Right ventricle myocardium superior (tissue), 1 donor: ENCODE measurements around the gene CMA1. TPM values are rescaled to one million over a fixed set of nuclear protein-coding genes. Genes with fewer than 3 reads are reported as not detected.
"Not testable (repeated sequence)": the region's sequence is repeated elsewhere in the genome, so short reads cannot be mapped to it uniquely, and the experiment has no call there.

Experiments used
- ATAC-seq: fragments of 200-7000 bp; cut with Tn5 transposase; one replicate; pipeline ENCODE4 v1.9.1; 2020; ENCODE audit warnings: mild to moderate bottlenecking; ENCODE audit not compliant: poor library complexity
- DNase-seq: peaks from one replicate; pipeline ENCODE4 v3.0.0-alpha.2; 2020
- intact Hi-C: fragments of 100-400 bp; cut with DNase I; formaldehyde crosslinking; loops from one replicate; pipeline ENCODE4 v1.11.2; 2022
- total RNA-seq: library from RNA; stranded (reverse); fragmentation: NEBNext Ultra II Directional; extraction: Animal tissue kit (Norgen Biotek cat#: 25700); gene quantifications from one replicate; pipeline ENCODE4 v1.2.1, GENCODE V29; 2021
- donor health status: DM: no; HTN: yes; CAD: no; lungs with severe emphysema.

The CMA1 gene
- total RNA-seq, 1 donor from 2014 or later: 1.9 TPM

DNA sequence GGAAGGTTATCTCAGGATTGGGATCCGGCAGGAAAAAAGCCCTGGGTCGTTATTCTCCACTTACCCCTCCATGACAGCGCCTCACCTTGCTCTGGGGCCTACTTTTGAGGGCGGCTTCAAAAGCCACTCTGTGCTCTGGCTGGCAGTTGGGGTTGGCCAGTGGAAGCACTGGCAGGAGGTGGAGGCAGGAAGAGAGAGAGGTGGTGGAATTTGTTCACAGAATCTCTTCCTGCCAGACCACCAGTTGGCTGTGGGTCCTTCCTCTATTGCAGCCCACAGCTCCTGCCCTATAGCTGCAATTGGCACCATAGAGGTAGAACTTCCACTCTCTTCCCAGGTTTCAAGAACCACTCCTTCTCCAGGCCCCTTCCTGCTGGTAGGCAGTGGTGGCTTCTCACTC, 32.8 kb downstream of the CMA1 start:
- intact Hi-C loops: no loop called here
- DNase-seq (no peak), ATAC-seq (no peak)

DNA sequence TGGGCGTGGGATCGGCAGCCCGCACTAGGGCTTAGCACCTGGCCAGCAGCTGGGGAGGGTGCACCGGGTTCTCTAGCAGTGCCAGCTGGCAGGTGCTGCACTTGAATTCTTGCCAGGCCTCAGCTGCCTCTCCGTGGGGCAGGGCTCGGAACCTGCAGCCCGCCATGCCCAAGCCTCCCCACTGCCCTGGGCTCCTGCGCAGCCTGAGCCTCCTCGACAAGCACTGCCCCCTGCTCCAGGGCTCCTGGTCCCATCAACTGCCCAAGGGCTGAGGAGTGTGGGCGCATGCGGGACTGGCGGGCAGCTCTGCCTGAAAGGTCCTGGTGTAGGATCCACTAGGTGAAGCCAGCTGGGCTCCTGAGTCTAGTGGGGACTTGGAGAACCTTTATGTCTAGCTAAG, 34.9 kb downstream of the CMA1 start:
- intact Hi-C loops: no loop called here
- DNase-seq (no peak), ATAC-seq (no peak)

DNA sequence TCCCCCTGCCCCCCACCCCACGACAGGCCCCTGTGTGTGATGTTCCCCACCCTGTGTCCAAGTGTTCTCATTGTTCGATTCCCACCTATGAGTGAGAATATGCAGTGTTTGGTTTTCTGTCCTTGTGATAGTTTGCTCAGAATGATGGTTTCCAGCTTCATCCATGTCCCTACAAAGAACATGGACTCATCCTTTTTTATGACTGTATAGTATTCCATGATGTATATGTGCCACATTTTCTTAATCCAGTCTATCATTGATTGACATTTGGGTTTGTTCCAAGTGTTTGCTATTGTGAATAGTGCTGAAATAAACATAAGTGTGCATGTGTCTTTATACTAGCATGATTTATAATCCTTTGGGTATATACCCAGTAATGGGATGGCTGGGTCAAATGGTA, 37.6 kb downstream of the CMA1 start:
- DNase-seq, intact Hi-C loops, ATAC-seq: not testable (repeated sequence)

DNA sequence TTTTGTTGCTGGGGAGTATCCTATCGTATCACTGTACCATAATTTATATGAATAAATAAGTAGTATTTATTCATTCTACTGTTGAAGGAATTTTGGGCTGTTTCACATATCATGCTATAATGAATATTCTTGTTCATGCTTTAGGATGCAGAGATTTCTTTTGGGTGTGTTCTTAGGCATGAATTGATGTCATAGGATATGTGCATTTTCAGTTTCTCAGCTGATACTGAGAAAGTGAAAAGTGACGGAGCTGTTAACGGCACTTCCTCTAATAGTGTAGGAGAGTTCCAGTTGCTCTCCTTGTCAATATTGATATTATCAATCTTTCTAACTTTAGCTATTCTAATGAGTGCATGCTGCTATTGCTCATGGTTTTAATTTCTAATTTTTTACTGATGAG, 42.3 kb downstream of the CMA1 start:
- DNase-seq: no peak
- intact Hi-C loops: no loop called here
- no peak for ATAC-seq

DNA sequence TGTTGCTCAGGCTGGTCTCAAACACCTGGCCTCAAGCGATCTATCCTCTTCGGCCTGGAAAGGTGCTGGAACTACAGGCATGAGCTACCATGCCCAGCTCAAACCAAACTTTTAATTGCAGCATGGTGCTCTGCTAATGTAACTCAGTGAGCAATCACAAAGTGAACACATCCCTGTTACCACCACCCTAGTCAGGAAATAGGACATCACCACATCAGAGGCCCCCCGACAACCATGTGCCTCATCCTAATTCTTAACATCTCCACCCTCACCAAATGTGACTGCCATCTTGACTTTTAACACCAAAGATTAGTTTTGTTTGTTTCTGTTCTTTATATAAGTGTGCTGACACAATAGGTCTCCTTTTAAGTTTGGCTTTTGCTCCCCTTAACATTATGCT, 42.7 kb downstream of the CMA1 start:
- ATAC-seq (no peak), DNase-seq (no peak)
- intact Hi-C loops: no loop called here

DNA sequence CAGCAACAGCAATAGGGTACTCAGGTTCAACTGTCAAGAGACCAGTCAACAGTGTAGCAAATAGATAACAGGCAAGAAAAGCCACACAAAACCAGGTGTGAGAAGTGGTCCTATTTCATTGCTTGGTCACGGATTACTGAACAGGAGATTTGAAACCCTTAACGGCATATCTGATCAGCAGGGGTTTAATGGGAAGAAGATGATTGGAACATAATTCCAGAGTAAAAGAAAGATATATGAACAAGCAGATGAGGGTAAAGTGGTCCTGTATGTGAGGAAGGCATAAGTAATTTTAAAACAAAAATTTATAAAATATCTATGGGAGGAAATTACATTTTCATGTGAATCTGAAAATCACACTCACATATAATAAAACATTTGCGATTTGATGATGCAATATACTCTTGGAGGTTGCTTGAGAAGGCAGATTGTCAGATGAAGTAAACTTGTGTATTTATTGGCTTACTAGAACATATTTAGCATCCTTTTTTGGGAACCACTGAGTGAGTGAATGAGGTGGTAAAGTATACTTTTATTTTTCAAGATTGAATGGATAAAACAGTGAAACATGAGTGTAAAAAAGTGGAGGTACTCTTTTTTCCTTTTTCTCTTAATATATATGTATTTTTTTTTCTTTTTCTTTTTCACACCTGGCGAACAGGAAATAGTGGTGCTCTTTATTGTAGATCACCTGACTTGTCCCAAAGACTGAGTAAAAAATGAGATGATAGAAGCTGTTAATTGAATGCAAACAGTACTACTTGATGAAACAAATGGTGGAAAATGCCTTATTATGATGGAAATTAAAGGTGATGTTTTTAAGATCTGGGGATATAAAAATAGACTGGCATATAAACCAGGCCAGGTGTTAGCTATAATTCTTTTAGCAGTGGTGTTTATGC, 43.9 kb downstream of the CMA1 start:
- intact Hi-C loops: no loop called here
- DNase-seq: no peak
- no peak for ATAC-seq

DNA sequence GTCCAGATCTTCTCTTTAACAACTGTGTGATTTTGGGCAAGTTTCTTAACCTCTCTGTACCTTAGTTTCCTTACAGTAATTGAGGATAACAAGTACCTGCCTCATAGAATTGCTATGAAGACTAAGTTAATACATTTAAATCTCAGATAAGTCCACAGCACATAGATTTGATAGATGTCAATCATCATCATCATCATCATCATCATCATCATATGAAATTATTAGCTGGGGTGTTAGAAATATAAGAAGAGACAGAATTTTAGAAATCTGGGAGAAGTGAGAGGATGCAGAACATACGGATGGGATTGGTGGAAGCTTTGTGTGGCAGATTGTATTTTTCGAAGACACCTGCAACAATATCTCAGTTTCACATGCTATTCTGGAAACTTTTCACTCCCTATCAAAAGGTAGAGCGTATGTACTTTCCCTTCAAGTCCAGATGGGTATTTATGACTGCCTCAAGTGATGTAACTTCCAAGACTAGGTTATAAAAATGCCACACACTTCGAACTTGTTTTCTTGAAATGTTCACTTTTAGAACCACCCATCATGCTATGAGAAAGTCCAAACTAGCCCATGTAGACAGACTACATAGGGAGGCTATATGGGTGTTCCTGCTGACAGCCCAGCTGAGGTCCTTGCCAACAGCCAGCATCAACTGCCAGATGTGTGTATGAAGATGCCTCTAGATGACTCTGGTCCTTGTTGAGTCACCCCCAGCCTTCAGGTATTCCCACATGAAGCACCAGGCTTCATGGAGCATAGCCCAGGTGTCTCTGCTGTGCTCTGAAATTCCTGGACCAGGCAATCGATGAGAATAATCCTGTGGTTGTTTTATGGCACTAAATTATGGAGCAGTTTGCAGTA, 44.8 kb downstream of the CMA1 start:
- ATAC-seq: no peak
- intact Hi-C loops: no loop called here
- no peak for DNase-seq

DNA sequence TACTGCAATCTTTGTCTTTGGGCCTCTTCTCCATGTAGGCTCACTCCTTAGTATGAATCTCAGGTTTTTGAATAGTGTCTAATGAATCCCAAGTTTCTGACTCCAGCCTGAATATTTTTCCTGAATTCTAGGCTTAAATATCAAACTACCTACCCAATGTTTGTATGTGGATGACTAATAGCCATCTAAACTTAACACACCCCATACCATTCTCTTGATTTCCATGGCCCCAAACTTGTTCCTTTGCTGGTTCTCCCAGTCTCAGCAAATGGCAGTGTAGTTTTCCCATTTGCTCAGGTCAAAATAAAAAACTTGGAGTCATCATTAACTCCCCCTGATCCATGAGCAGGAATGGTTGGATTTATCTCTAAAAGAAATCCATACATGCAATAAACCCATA, 46.7 kb downstream of the CMA1 start:
- DNase-seq: no peak
- ATAC-seq: no peak
- intact Hi-C loops: no loop called here

DNA sequence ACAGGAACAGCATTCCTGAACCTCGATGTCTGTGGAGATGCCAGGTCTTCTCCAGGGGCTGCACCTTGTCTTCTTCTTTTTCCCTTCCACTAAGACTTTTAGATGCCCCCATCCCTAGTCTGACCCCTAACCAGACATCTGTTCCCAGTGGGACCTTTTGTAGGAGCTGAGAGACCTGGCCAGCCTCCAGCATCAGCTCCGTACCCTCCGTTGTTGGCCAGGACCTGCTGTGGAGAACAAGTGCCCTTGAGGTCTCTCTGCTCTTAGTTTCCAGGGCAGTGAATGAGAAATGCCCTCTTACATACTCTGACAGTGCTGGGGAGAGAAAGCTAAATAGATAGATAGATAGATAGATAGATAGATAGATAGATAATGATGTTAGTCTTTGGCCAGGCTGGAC, 48.7 kb downstream of the CMA1 start:
- intact Hi-C loops: no loop called here
- no peak for DNase-seq
- ATAC-seq: no peak

DNA sequence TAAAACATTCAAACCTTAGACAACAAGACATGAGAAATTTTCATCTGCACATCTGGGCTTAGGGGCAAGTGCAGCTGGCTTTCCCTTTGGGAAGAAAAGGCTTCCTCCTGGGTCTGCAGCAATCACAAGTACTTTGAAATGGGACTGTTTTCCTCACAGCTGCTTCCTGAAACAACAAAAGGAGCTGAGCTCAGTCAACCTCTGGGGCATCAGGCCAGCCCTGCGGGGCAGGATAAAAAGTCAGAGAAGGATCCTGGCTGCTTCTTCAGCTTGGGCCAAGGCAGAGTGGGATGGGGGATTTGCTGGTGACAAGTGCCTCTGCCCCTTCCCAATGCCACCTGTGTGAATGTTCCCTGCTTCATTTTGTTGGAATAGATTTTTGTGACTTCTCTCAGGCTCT, 49.3 kb downstream of the CMA1 start:
- DNase-seq (no peak), ATAC-seq (no peak)
- intact Hi-C loops: no loop called here

DNA sequence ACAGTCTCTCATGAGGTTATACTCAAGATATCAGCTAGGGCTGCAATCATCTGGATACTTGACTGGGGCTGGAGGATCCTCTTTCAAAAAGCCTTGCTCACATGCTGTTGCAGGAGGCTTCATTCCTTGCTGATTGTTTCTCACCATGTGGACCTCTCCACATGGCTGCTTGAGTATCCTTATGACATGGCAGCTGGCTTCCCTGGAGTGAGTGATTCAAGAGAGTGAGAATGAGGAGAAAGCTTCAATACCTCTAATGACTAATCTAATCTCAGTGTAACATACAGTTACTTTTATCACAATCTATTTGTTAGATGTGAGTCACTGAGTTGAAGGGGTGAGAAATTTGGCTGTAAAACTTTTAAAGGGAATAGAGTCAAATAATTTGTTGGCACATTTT, 51.1 kb downstream of the CMA1 start:
- no peak for ATAC-seq
- no peak for DNase-seq
- intact Hi-C loops: no loop called here

Other genes with a start within 250 kb of the CMA1 start
- gene TGM1, start 245.1 kb downstream of the CMA1 start, total RNA-seq: 1.1 TPM
- gene RABGGTA, start 236.7 kb downstream of the CMA1 start, total RNA-seq: 20.3 TPM
- gene DHRS1, start 208.5 kb downstream of the CMA1 start, total RNA-seq: 5.2 TPM
- 23.4 TPM for gene NOP9, start 208.4 kb downstream of the CMA1 start, total RNA-seq
- gene CIDEB, start 200.3 kb downstream of the CMA1 start, total RNA-seq: 2.9 TPM
- 0.65 TPM for gene LTB4R2, start 198.1 kb downstream of the CMA1 start, total RNA-seq
- gene LTB4R, start 196.8 kb downstream of the CMA1 start, total RNA-seq: 1.8 TPM
- gene ADCY4, start 173.2 kb downstream of the CMA1 start, total RNA-seq: 20.6 TPM
- 2.9 TPM for gene RIPK3, start 168.3 kb downstream of the CMA1 start, total RNA-seq
- gene NFATC4, start 140.1 kb downstream of the CMA1 start, total RNA-seq: 25.6 TPM
- gene NYNRIN, start 109.3 kb downstream of the CMA1 start, total RNA-seq: 8.8 TPM
- gene CBLN3, start 78.6 kb downstream of the CMA1 start, total RNA-seq: 0.65 TPM
- gene KHNYN, start 78.3 kb downstream of the CMA1 start, total RNA-seq: 22.5 TPM
- gene SDR39U1, start 65.5 kb downstream of the CMA1 start, total RNA-seq: 84.7 TPM
- gene CTSG, start 68.0 kb upstream of the CMA1 start, total RNA-seq: 2.4 TPM
- 0.86 TPM for gene GZMH, start 101.4 kb upstream of the CMA1 start, total RNA-seq
- 1.3 TPM for gene GZMB, start 125.9 kb upstream of the CMA1 start, total RNA-seq